Chondrocyte (in vitro differentiated cells): ENCODE data around the gene ZNF358. TPM values are rescaled to one million over a fixed set of nuclear protein-coding genes. Genes with fewer than 3 reads are reported as not detected.

Experiments used
- DNase-seq: peaks from one replicate; pipeline ENCODE4 v3.0.0; 2021; ENCODE audit warnings: mixed read lengths, low spot score
- H3K27ac Mint-ChIP-seq: one replicate; pipeline ENCODE4 v1.8.0; 2021; ENCODE audit warnings: mild to moderate bottlenecking, moderate library complexity, mixed read lengths; ENCODE audit not compliant: unreplicated experiment
- H3K27me3 Mint-ChIP-seq: 2 replicates; pipeline ENCODE4 v1.8.0; 2021; ENCODE audit warnings: low read depth, mixed read lengths
- H3K36me3 Mint-ChIP-seq: 2 replicates; pipeline ENCODE4 v1.8.0; 2021; ENCODE audit warnings: low read depth, mixed read lengths
- H3K4me1 Mint-ChIP-seq: 2 replicates; pipeline ENCODE4 v1.8.0; 2021; ENCODE audit warnings: low read depth, mild to moderate bottlenecking, mixed read lengths
- H3K4me3 Mint-ChIP-seq: one replicate; pipeline ENCODE4 v1.8.0; 2021; ENCODE audit warnings: mild to moderate bottlenecking, moderate library complexity, mixed read lengths; ENCODE audit not compliant: unreplicated experiment
- H3K9me3 Mint-ChIP-seq: 2 replicates; pipeline ENCODE4 v1.8.0; 2021; ENCODE audit warnings: low read depth, mixed read lengths
- total RNA-seq: library from RNA; stranded (reverse); gene quantifications from 3 replicates; pipeline ENCODE4 v1.2.1, GENCODE V29; 2021
- TF ChIP-seq, protein P1 (sequence below): fragments of 200-600 bp; sonication (generic); IDR thresholded peaks from 2 replicates; pipeline ENCODE4 v1.5.0; 2021; ENCODE audit warnings: antibody characterized with exemption, mild to moderate bottlenecking, moderate library complexity

The ZNF358 gene
- total RNA-seq, 1 donor from 2014 or later, result 78.9 TPM

DNA sequence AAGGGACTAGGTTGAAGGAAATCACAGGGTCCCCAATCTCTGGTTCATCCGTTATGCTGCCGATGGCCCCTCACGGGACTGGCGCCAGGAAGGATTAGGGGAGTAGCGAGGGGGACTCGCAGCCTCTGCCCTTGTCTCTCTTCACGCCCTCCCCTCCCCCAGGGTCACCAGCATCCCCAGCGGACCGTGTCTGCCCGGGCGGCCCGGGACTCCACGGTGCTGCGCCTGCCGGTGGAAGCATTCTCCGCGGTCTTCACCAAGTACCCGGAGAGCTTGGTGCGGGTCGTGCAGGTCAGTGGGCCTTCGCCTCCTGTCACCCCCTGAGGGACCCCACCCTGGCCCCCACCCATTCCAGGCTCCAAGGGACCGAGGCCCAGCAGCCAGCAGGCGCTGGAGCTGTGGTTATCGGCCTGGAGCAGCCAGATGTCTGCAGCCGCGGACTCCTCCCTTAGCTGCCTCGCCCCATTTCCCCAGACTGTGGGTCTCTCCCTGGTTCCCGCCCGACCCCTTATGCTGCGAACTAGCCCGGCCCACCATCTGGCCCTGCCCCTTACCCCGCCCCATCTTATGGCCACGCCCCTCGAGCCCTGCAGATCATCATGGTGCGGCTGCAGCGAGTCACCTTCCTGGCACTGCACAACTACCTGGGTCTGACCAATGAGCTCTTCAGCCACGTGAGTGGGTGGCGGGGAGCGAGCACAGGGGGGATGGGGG lies 25.0 kb downstream of the ZNF358 start:
- DNase-seq, result no peak
- Mint-ChIP-seq H3K4me1 (peaks cover 10% of the 10 kb centered on the region), H3K36me3 (peaks cover 18% of the 10 kb centered on the region), H3K9me3 (no peaks in the 10 kb centered on the region), H3K27me3 (no peaks in the 10 kb centered on the region), H3K4me3 (no peak overlapping the region), H3K27ac (no peak overlapping the region)
- TF ChIP-seq, protein P1, sequence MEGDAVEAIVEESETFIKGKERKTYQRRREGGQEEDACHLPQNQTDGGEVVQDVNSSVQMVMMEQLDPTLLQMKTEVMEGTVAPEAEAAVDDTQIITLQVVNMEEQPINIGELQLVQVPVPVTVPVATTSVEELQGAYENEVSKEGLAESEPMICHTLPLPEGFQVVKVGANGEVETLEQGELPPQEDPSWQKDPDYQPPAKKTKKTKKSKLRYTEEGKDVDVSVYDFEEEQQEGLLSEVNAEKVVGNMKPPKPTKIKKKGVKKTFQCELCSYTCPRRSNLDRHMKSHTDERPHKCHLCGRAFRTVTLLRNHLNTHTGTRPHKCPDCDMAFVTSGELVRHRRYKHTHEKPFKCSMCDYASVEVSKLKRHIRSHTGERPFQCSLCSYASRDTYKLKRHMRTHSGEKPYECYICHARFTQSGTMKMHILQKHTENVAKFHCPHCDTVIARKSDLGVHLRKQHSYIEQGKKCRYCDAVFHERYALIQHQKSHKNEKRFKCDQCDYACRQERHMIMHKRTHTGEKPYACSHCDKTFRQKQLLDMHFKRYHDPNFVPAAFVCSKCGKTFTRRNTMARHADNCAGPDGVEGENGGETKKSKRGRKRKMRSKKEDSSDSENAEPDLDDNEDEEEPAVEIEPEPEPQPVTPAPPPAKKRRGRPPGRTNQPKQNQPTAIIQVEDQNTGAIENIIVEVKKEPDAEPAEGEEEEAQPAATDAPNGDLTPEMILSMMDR, result no peak

DNA sequence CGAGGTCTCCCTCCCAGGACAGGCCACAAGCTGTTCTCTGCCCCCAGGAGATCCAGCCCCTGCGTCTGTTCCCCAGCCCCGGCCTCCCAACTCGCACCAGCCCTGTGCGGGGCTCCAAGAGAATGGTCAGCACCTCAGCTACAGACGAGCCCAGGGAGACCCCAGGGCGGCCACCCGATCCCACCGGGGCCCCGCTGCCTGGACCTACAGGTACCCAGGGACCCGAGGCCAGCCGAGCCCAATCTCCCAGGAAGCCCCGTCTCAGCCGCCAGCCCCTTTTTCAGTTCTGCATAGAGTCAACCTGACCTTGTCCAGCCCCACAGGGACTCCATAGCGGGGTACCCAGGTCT lies 25.5 kb downstream of the ZNF358 start:
- DNase-seq, result no peak
- Mint-ChIP-seq H3K36me3 (peaks cover 19% of the 10 kb centered on the region), H3K4me1 (peaks cover 6% of the 10 kb centered on the region), H3K9me3 (no peaks in the 10 kb centered on the region), H3K4me3 (no peak overlapping the region), H3K27ac (no peak overlapping the region), H3K27me3 (no peaks in the 10 kb centered on the region)
- TF ChIP-seq, protein P1, result no peak

DNA sequence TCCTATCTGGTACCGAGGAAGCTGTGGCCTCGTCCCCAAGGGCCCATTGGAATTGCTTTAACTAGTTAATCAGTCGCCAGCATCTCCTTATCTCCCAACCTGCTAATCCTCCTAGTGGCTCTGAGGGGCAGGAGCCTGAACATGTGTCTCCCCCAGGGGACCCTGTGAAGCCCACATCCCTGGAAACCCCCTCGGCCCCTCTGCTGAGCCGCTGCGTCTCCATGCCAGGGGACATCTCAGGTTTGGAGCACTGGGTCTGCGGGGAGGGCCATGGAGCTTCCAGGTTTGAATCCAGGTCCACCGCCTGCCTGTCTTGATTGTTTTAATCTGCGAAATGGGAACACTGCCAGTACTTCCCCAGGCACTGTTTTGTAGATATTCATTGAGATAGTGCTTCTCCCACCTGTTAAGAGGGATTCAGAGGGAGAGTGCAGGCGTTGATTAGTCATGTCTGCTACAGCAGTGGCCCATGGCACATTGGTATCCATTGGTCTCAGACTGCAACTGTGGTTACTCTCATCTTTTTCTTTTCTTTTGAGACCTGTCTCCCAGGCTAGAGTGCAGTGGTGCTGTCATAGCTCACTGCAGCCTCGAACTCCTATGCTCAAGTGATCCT lies 26.0 kb downstream of the ZNF358 start:
- H3K27me3 Mint-ChIP-seq, result no peaks in the 10 kb centered on the region
- peaks cover 3% of the 10 kb centered on the region for H3K4me1 Mint-ChIP-seq
- H3K4me3 Mint-ChIP-seq, result no peak overlapping the region
- no peak overlapping the region for H3K27ac Mint-ChIP-seq
- TF ChIP-seq, protein P1, result no peak
- DNase-seq, result no peak
- no peaks in the 10 kb centered on the region for H3K9me3 Mint-ChIP-seq
- H3K36me3 Mint-ChIP-seq, result peaks cover 19% of the 10 kb centered on the region

DNA sequence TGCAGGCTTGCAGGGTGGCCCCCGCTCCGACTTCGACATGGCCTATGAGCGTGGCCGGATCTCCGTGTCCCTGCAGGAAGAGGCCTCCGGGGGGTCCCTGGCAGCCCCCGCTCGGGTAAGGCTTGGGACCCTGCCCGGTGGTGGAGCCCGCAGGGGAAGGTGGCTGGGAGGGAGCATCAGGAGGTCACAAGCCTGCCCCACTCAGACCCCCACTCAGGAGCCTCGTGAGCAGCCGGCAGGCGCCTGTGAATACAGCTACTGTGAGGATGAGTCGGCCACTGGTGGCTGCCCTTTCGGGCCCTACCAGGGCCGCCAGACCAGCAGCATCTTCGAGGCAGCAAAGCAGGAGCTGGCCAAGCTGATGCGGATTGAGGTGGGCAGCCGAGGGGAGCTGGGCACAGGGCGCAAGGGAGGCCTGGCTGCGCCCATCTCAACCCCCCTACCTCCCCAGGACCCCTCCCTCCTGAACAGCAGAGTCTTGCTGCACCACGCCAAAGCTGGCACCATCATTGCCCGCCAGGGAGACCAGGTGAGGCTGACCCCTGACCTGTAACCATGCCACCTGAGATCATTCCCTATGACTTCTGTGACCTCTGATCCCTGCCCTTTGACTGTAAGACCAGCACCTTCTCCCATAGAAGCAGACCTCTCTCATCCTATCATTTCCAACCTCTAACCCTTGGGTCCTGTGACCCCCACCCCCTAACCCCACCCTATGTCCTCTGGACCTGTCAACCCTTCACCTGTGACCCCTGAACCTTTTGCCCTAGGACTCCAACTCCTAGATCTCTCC lies 26.8 kb downstream of the ZNF358 start:
- DNase-seq, result no peak
- Mint-ChIP-seq H3K36me3 (peaks cover 17% of the 10 kb centered on the region), H3K27me3 (no peaks in the 10 kb centered on the region), H3K4me1 (no peaks in the 10 kb centered on the region), H3K9me3 (no peaks in the 10 kb centered on the region), H3K4me3 (no peak overlapping the region), H3K27ac (no peak overlapping the region)
- TF ChIP-seq, protein P1, result no peak

DNA sequence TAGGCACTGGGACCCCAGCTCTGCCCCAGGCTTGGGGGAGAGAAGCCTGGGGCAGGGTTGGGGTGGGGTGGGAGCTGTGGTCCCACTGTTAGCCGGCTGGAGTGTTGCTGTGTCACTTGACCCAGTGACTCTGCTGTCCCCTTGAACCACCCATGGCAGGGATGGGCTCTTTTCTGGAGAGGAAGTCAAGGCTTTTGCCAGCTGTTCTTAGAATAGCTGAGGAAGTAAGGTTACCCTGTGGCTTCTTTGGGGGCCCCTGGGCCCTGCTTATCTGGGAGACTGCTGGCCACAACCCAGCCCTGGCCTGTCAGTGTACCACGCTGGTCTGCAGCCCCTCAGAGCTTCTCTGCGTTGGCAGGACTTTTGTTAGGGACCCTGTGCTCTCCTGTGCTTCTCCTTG lies 28.7 kb downstream of the ZNF358 start:
- H3K4me3 Mint-ChIP-seq, result no peak overlapping the region

More for the DNA sequence above, 28.7 kb downstream of the ZNF358 start:
- Mint-ChIP-seq H3K9me3 (no peaks in the 10 kb centered on the region), H3K36me3 (peaks cover 17% of the 10 kb centered on the region), H3K27ac (no peak overlapping the region), H3K4me1 (no peaks in the 10 kb centered on the region), H3K27me3 (no peaks in the 10 kb centered on the region)
- DNase-seq, result no peak
- TF ChIP-seq, protein P1, result no peak
